C4-2B (cell line): Measurements from ENCODE around the gene STK38.

Source experiments
- H3K27ac ChIP-seq: fragments of 450-650 bp; 2 replicates; pipeline ENCODE4 v1.5.1; 2017
- CTCF ChIP-seq: fragments of 450-650 bp; conservative IDR thresholded peaks from 2 replicates; pipeline ENCODE4 v1.5.1; 2017; ENCODE audit warnings: mild to moderate bottlenecking
- ZFX ChIP-seq: fragments of 450-650 bp; IDR thresholded peaks from 2 replicates; pipeline ENCODE4 v1.6.1; 2017

The STK38 gene

GRCh38 chr6:36505744-36506534, 41.3 kb downstream of the STK38 start:
- TF ChIP-seq ZFX (no peak), CTCF (no peak)
- no peak overlapping the region for H3K27ac ChIP-seq

- no peak overlapping the region for H3K27ac ChIP-seq
- no peak for TF ChIP-seq ZFX
- TF ChIP-seq CTCF, result no peak
Observed at GRCh38 chr6:36504982-36505381, 42.3 kb downstream of the STK38 start.

- TF ChIP-seq CTCF, result no peak
- no peak for TF ChIP-seq ZFX
- H3K27ac ChIP-seq, result no peak overlapping the region
Observed at GRCh38 chr6:36504181-36504580, 43.1 kb downstream of the STK38 start.

GRCh38 chr6:36501686-36502085, 45.6 kb downstream of the STK38 start:
- no peak overlapping the region for H3K27ac ChIP-seq

GRCh38 chr6:36499918-36500317, 47.4 kb downstream of the STK38 start:
- no peak overlapping the region for H3K27ac ChIP-seq
- no peak for TF ChIP-seq ZFX
- no peak for TF ChIP-seq CTCF

More at GRCh38 chr6:36501686-36502085, 45.6 kb downstream of the STK38 start:
- TF ChIP-seq ZFX (no peak), CTCF (no peak)

- H3K27ac ChIP-seq, result no peak overlapping the region
- TF ChIP-seq CTCF (no peak), ZFX (no peak)
Observed at GRCh38 chr6:36495086-36495485, 52.2 kb downstream of the STK38 start.

- no peak overlapping the region for H3K27ac ChIP-seq
- TF ChIP-seq ZFX, result no peak
Observed at GRCh38 chr6:36493859-36494258, 53.4 kb downstream of the STK38 start.

- no peak overlapping the region for H3K27ac ChIP-seq
- TF ChIP-seq ZFX (no peak), CTCF (no peak)
Observed at GRCh38 chr6:36493319-36493718, 54.0 kb downstream of the STK38 start.
